ENCODE results near the gene GMNN. TPM values are rescaled to one million over a fixed set of nuclear protein-coding genes. Genes with fewer than 3 reads are reported as not detected.
A peak's percentile ranks its signal among the peaks of the same experiment; 100 is the strongest.
"Not testable (repeated sequence)": the region's sequence is repeated elsewhere in the genome, so short reads cannot be mapped to it uniquely, and the experiment has no call there.

Gene GMNN
- total and polyA plus RNA-seq, 2 donors (not counting 1 experiment from before 2014, with no cell fraction given), result 3.8 to 7.3 TPM

- WGBS (ENCODE audit: insufficient coverage), result no CpG with 5 or more reads among the region's 3 CpGs
- ATAC-seq (ENCODE audit: low read depth) (no peak), DNase-seq (no peak)
- Histone ChIP-seq H3K4me1 (ENCODE audit: control insufficient read depth in 2 of 2, insufficient read depth in 2 of 2, low read length in 2 of 2) (peaks cover 11 to 20% of the 10 kb centered on the region in 2 donors), H3K27ac (ENCODE audit: low read length in 2 of 2) (peak overlapping the region in 1 of 2 donors; percentile 21), H4K20me1 (ENCODE audit: control insufficient read depth, insufficient read depth, low read length, poor library complexity, severe bottlenecking) (no peaks in the 10 kb centered on the region), H3K9me3 (ENCODE audit: control extremely low read depth in 1 of 3, control insufficient read depth in 2 of 3, insufficient read depth in 1 of 3, low read length in 2 of 3) (no peaks in the 10 kb centered on the region), H3K4me2 (replicated peaks; ENCODE audit: low read depth, low read length, poor library complexity, severe bottlenecking) (no peak overlapping the region), H3K79me2 (ENCODE audit: control insufficient read depth, insufficient read depth, low read length) (no peaks in the 10 kb centered on the region), H3K27me3 (replicated peaks in 1 of 4; ENCODE audit: control extremely low read depth in 1 of 4, control insufficient read depth in 3 of 4, insufficient read depth in 4 of 4, low read length in 3 of 4) (no peaks in the 10 kb centered on the region), H3K4me3 (ENCODE audit: control extremely low read depth in 1 of 5, extremely low read depth in 1 of 5, insufficient read depth in 1 of 5, low read depth in 2 of 5, low read length in 4 of 5) (no peak overlapping the region), H2AFZ (ENCODE audit: insufficient read depth, low read depth, low read length, poor library complexity, severe bottlenecking) (peak overlapping the region; percentile 25), H3K9ac (ENCODE audit: low read length) (no peak overlapping the region), H3K36me3 (replicated peaks in 1 of 2; ENCODE audit: control extremely low read depth in 1 of 2, control insufficient read depth in 1 of 2, extremely low read depth in 1 of 2, insufficient read depth in 2 of 2, low read length in 1 of 2) (no peaks in the 10 kb centered on the region)
- H3K4me1 Mint-ChIP-seq, result peaks cover 15% of the 10 kb centered on the region
- CTCF ChIA-PET, result no interaction called here
- H3K27me3 Mint-ChIP-seq, result peaks cover 7% of the 10 kb centered on the region
- intact Hi-C loops (cut with micrococcal nuclease), result no loop called here
- no peak overlapping the region for H3K27ac Mint-ChIP-seq
- no peaks in the 10 kb centered on the region for H3K9me3 Mint-ChIP-seq (ENCODE audit: insufficient read depth)
- TF ChIP-seq EZH2 (IDR thresholded peaks at IDR 0.05; ENCODE audit: borderline replicate concordance, insufficient read depth, low read depth, low read length, poor library complexity, severe bottlenecking), result no peak
- no peak for TF ChIP-seq CTCF (IDR thresholded peaks at IDR 0.05)
- H3K4me3 Mint-ChIP-seq, result no peak overlapping the region
- POLR2A ChIA-PET, result no interaction called here
Observed at GRCh38 chr6:24749297-24749696, 25.4 kb upstream of the GMNN start.

- H3K4me1 Mint-ChIP-seq; ATAC-seq (ENCODE audit: low read depth); H3K79me2 ChIP-seq (ENCODE audit: control insufficient read depth, insufficient read depth, low read length); H3K27me3 Mint-ChIP-seq; intact Hi-C loops (cut with micrococcal nuclease); H3K27me3 ChIP-seq (replicated peaks in 1 of 4; ENCODE audit: control extremely low read depth in 1 of 4, control insufficient read depth in 3 of 4, insufficient read depth in 4 of 4, low read length in 3 of 4); H3K36me3 ChIP-seq (replicated peaks in 1 of 2; ENCODE audit: control extremely low read depth in 1 of 2, control insufficient read depth in 1 of 2, extremely low read depth in 1 of 2, insufficient read depth in 2 of 2, low read length in 1 of 2); H3K27ac Mint-ChIP-seq; H3K9ac ChIP-seq (ENCODE audit: low read length); H3K4me3 ChIP-seq (ENCODE audit: control extremely low read depth in 1 of 5, extremely low read depth in 1 of 5, insufficient read depth in 1 of 5, low read depth in 2 of 5, low read length in 4 of 5); H2AFZ ChIP-seq (ENCODE audit: insufficient read depth, low read depth, low read length, poor library complexity, severe bottlenecking); H3K4me3 Mint-ChIP-seq; H3K9me3 ChIP-seq (ENCODE audit: control extremely low read depth in 1 of 3, control insufficient read depth in 2 of 3, insufficient read depth in 1 of 3, low read length in 2 of 3); H3K9me3 Mint-ChIP-seq (ENCODE audit: insufficient read depth); H3K4me1 ChIP-seq (ENCODE audit: control insufficient read depth in 2 of 2, insufficient read depth in 2 of 2, low read length in 2 of 2); H4K20me1 ChIP-seq (ENCODE audit: control insufficient read depth, insufficient read depth, low read length, poor library complexity, severe bottlenecking); H3K4me2 ChIP-seq (replicated peaks; ENCODE audit: low read depth, low read length, poor library complexity, severe bottlenecking); DNase-seq; H3K27ac ChIP-seq (ENCODE audit: low read length in 2 of 2): not testable (repeated sequence)
- POLR2A ChIA-PET, result interaction anchor here (1.1 kb wide), 1 partner anchor 267 kb away, joined by 4 read pairs; no protein-coding TSS in a partner anchor
- CTCF ChIA-PET, result interaction anchor here (1.0 kb wide), 1 partner anchor 33 kb away, joined by 3 read pairs; no protein-coding TSS in a partner anchor
- no CpG with 5 or more reads among the region's 3 CpGs for WGBS (ENCODE audit: insufficient coverage)
Observed at GRCh38 chr6:24750878-24751277, 23.9 kb upstream of the GMNN start.
